HEK293T (cell line): ENCODE results near the gene CMKLR1.

Experiments used
- CTCF ChIA-PET: fragments of 350-600 bp; formaldehyde crosslinking; extraction: SDS; loops from one replicate; lab custom pipeline; 2021; ENCODE audit warnings: antibody characterized with exemption, inconsistent platforms; lab: Yijun Ruan, JAX
- POLR2A ChIA-PET: fragments of 350-600 bp; formaldehyde crosslinking; extraction: SDS; loops from one replicate; lab custom pipeline; 2020; ENCODE audit warnings: antibody characterized with exemption, inconsistent platforms; lab: Yijun Ruan, JAX
- DNase-seq: peaks from one replicate; pipeline ENCODE4 v3.0.0; 2012; ENCODE audit warnings: mixed read lengths; ENCODE audit errors: extremely low spot score
- ARNT ChIP-seq: fragments of 450-650 bp; IDR thresholded peaks from 2 replicates; pipeline ENCODE4 v1.6.1; 2017; ENCODE audit warnings: mild to moderate bottlenecking
- BHLHE40 ChIP-seq: fragments of 450-650 bp; IDR thresholded peaks from 2 replicates; pipeline ENCODE4 v1.6.1; 2016; ENCODE audit warnings: mild to moderate bottlenecking, moderate library complexity, borderline replicate concordance
- CTBP1 ChIP-seq: fragments of 450-650 bp; IDR thresholded peaks from 2 replicates; pipeline ENCODE4 v1.6.1; 2016; ENCODE audit warnings: borderline replicate concordance
- ELF4 ChIP-seq: fragments of 450-650 bp; IDR thresholded peaks from 2 replicates; pipeline ENCODE4 v1.6.1; 2017; ENCODE audit warnings: antibody characterized with exemption
- FOXA1 ChIP-seq: fragments of 450-650 bp; IDR thresholded peaks from 2 replicates; pipeline ENCODE4 v1.6.1; 2016; ENCODE audit warnings: mild to moderate bottlenecking
- FOXK2 ChIP-seq: fragments of 450-650 bp; IDR thresholded peaks from 2 replicates; pipeline ENCODE4 v1.6.1; 2016; ENCODE audit warnings: mild to moderate bottlenecking
- FOXM1 ChIP-seq: fragments of 450-650 bp; IDR thresholded peaks from 2 replicates; pipeline ENCODE4 v1.6.1; 2017; ENCODE audit warnings: mild to moderate bottlenecking, borderline replicate concordance
- HDGF ChIP-seq: fragments of 450-650 bp; IDR thresholded peaks from 2 replicates; pipeline ENCODE4 v1.6.1; 2017; ENCODE audit warnings: antibody characterized with exemption, borderline replicate concordance
- L3MBTL2 ChIP-seq: fragments of 450-650 bp; conservative IDR thresholded peaks from 2 replicates; pipeline ENCODE4 v1.6.1; 2016; ENCODE audit warnings: mild to moderate bottlenecking
- LEF1 ChIP-seq: fragments of 450-650 bp; IDR thresholded peaks from 2 replicates; pipeline ENCODE4 v1.6.1; 2017; ENCODE audit warnings: mild to moderate bottlenecking, borderline replicate concordance
- NFRKB ChIP-seq: fragments of 450-650 bp; IDR thresholded peaks from 2 replicates; pipeline ENCODE4 v1.6.1; 2016; ENCODE audit warnings: mild to moderate bottlenecking, moderate library complexity
- SP1 ChIP-seq: fragments of 450-650 bp; IDR thresholded peaks from 2 replicates; pipeline ENCODE4 v1.6.1; 2017
- SUZ12 ChIP-seq: fragments of 450-650 bp; IDR thresholded peaks from 2 replicates; pipeline ENCODE4 v1.6.1; 2016; ENCODE audit warnings: mild to moderate bottlenecking
- TARDBP ChIP-seq: fragments of 450-650 bp; IDR thresholded peaks from 2 replicates; pipeline ENCODE4 v1.6.1; 2016
- ZNF384 ChIP-seq: fragments of 450-650 bp; IDR thresholded peaks from 2 replicates; pipeline ENCODE4 v1.6.1; 2016
- TF ChIP-seq, protein P1 (sequence below): fragments of 450-650 bp; IDR thresholded peaks from 2 replicates; pipeline ENCODE4 v1.6.1; 2016

The CMKLR1 gene

DNA sequence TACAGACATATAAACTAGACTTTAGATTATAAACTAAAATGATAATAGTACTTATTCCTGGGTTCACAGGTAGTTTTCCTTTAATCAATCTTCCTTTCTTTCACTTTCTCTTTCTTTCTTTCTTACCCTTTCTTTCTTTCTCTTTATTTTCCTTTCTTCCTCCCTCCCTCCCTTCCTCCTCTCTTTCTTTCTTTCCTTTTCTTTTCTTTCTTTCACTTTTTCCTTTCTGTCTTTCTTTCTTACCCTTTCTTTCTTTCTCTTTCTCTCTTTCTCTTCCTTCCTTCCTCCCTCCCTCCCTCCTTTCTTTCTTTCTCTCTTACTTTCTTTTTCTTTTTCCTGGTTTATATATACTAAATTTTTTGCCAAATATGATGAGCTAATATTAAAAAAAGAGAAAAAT, 61.5 kb downstream of the CMKLR1 start:
- ChIA-PET POLR2A (no interaction called here), CTCF (no interaction called here)
- DNase-seq, result no peak
- TF ChIP-seq FOXM1 (no peak), L3MBTL2 (no peak), SUZ12 (no peak), SP1 (no peak), NFRKB (no peak), BHLHE40 (no peak), TARDBP (no peak), FOXA1 (no peak), ELF4 (no peak), FOXK2 (no peak), ZNF384 (no peak), LEF1 (no peak), ARNT (no peak), HDGF (no peak), CTBP1 (no peak)
- TF ChIP-seq, protein P1, sequence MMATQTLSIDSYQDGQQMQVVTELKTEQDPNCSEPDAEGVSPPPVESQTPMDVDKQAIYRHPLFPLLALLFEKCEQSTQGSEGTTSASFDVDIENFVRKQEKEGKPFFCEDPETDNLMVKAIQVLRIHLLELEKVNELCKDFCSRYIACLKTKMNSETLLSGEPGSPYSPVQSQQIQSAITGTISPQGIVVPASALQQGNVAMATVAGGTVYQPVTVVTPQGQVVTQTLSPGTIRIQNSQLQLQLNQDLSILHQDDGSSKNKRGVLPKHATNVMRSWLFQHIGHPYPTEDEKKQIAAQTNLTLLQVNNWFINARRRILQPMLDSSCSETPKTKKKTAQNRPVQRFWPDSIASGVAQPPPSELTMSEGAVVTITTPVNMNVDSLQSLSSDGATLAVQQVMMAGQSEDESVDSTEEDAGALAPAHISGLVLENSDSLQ, result no peak

- TF ChIP-seq ZNF384 (no peak), LEF1 (no peak), BHLHE40 (no peak), FOXK2 (no peak), ELF4 (no peak), ARNT (no peak), SP1 (no peak), NFRKB (no peak), SUZ12 (no peak), FOXM1 (no peak)
- TF ChIP-seq, protein P1, result no peak
- DNase-seq, result no peak
- POLR2A ChIA-PET, result no interaction called here
- CTCF ChIA-PET, result no interaction called here
Observed at GRCh38 chr12:108273217-108273616, 65.9 kb downstream of the CMKLR1 start.

- ChIA-PET CTCF (no interaction called here), POLR2A (no interaction called here)
- TF ChIP-seq BHLHE40 (no peak), ARNT (no peak), TARDBP (no peak), SP1 (no peak), FOXK2 (no peak), L3MBTL2 (no peak)
- TF ChIP-seq, protein P1, result no peak
- no peak for DNase-seq
Observed at GRCh38 chr12:108271951-108272872, 66.9 kb downstream of the CMKLR1 start.

- DNase-seq, result no peak
- TF ChIP-seq ELF4 (no peak), ZNF384 (no peak), FOXA1 (no peak), FOXM1 (no peak), SP1 (no peak), L3MBTL2 (no peak), FOXK2 (no peak), LEF1 (no peak), BHLHE40 (no peak), TARDBP (no peak), NFRKB (no peak), CTBP1 (no peak), SUZ12 (no peak), HDGF (no peak), ARNT (no peak)
- TF ChIP-seq, protein P1, result no peak
- ChIA-PET POLR2A (no interaction called here), CTCF (no interaction called here)
Observed at GRCh38 chr12:108270849-108271143, 68.3 kb downstream of the CMKLR1 start.

DNA sequence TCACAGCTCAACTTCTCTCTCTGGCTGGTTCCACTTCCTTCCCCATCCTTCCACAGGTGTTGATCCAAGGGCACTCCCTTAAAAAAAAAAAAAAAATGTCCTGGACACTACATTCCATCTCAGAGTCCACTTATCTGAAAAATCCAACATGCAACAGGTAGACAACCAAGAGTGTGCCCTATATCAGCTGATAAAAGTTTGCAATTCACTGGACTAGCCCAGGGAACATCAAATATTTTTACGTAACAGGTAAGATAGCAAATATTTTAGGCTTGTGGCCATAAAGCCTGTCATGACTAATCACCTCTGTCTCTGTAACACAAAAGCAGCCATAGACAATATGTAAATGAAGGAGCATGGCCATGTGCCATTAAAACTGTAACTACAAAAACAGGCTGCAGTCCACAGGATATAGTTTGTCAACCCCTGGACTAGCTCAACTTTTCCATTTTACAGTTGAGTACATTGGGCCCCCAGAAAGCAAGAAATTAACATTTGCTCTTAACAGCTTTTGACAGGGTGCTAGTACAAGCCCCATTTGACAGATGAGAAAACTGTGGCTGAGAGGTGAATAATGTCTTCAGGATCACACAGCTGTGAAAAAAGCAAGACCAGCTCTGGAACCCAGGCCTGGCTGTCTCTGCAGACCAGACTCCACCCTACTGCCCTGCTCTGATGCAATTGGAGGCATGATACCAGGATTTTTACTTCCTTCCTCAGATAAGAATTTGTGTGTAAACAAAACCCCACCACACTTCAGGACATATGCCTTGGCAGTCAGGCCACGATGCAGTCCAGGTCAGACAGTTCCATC, 68.9 kb downstream of the CMKLR1 start:
- POLR2A ChIA-PET, result no interaction called here

More for the DNA sequence above, 68.9 kb downstream of the CMKLR1 start:
- no peak for TF ChIP-seq ARNT
- no peak for TF ChIP-seq LEF1
- no peak for TF ChIP-seq FOXA1
- no peak for TF ChIP-seq SUZ12
- no peak for TF ChIP-seq L3MBTL2
- no peak for TF ChIP-seq HDGF
- TF ChIP-seq ZNF384, result no peak
- TF ChIP-seq SP1, result no peak
- no peak for TF ChIP-seq FOXK2
- no peak for DNase-seq
- CTCF ChIA-PET, result no interaction called here
